NOMO-1 treated with dmso at 0.1 percent for 144 hours (cell line): Measurements from ENCODE around the gene ZNF222.

Experiments
- DNase-seq: peaks from one replicate; lab custom pipeline; 2025; ENCODE audit not compliant: unreplicated experiment; lab: John Stamatoyannopoulos, UW

ZNF222 gene

DNA sequence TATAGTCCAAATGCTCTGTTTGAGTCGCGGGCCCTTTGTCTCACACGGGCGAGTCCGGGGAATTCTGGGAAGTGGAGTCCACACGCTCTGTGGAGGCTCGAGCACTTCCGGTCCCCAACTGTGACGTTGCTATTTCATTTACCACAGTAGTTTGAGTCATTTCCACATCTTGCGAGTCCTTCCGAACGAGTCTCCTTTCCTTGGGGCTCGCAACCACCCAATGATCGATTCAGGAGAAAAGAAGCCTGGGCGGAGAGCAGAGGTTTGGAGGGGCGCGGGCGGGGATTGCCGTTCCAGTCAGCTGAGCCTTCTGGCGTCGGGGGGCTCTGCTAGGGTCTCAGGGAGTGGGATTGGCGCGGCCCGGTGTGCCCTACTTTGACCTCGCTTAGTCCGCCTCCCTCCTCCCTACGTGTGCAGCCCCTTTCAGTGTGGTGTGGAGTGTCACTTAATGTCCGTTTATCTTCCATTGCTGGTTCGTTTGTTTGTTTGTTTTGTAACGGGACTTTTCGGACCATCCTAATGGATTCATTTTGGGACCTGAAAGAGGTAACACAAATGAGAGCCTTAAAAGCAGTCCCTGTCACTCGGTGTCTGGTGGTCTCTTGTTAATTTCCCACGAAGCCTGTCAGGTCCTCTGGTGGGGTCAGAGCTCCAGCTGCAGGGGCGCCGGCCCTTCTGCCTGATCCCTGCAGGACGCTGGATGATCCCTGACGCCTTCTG, at the start of gene ZNF222:
Gene ZNF222, plus strand, starts transcription at position 163 of the 720 bp plus-strand sequence. Its CDS starts 58 bp downstream, at position 221.
- DNase-seq = peak; percentile 75

DNA sequence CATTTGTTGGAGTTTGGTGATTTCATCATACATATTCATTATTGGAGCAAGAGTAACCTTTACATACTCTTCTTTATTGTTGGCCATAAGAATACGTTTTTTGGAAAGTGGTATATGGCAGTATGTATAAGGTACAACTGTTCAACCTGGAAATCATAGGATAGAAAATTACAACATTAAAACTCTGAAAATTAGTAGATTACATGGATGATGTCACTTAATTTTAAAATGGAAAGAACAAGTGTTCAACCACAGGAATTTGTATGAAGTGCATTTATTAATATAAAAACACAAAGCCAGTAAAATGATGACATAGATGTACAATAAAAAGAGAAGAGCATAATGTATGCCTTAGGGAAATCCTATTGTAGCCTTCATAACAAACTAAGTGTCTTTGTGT, 48.4 kb upstream of the ZNF222 start:
- DNase-seq = no peak

DNA sequence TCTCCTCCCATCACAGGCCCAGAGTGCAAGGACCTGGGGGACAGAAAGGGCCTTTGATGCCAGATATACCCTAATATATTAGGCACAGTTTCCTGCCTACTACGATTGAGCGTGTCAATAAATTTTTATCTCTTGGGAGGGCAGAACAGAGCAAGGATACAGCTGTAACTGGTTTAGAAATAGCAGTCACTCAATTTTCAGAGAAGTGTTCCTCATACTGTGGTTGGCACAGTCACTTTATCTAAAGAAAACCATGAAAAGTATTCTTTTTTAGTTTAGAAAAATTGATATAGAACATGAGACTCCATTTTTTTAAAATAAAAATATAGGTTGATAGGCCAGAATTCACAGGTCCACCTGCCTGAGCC, 41.7 kb upstream of the ZNF222 start:
- DNase-seq = no peak

DNA sequence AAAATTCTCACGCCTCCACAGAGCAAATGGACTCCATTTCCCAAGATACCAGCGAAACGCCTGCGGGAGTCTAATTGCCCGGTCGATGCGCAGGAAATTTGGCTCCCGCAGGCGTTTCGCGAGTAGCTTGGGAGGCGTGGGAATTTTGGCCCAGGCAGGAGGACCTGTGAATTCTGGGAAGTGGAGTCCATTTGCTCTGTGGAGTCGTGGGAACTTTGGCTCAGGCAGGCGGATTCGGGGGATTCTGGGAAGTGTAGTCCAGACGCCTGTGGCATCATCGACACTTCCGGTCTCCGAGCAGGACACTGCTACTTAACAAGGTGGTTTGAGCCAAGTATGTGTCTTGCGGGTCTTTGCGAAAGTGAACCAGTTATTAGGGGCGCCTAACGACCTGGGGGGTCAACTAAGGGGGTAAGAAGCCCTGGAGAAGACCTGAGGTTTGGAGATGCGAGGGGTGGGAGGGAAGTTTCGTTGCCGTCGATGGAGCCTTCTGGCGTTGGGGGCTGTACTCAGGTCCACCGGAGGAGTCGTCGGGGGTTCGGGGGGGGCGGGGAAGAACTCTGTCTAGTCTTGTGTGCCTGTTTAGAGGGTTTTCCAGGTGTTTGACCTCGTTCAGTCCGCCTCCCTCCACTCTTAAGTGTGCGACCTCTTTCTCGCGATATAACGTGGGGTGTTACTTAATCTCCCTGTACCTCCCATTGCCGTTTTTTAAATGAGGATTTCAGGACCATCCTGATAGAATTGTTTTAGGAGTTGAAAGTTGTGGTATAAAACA, 41.1 kb upstream of the ZNF222 start, which contains the start of gene ZNF155:
Gene ZNF155, plus strand, starts transcription at position 277 of the 775 bp plus-strand sequence. CDS start 4,356 bp downstream, outside the sequence.
- peak; percentile 70 for DNase-seq

DNA sequence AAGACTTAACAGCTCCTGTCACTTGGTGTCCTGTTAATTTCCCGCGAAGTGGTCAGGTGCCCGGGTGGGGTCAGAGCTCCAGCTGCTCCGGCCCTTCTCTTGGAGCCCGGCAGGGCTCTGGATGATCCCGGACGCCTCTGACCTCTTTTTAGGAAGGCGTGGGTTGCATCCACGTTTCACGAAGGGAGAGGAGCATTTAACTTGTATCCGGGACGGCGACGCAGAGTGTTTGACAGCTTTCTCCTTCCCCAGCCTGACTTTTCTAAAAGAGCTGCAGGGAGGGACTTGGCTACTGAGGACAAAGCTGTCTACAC, 40.5 kb upstream of the ZNF222 start:
- DNase-seq = no peak

DNA sequence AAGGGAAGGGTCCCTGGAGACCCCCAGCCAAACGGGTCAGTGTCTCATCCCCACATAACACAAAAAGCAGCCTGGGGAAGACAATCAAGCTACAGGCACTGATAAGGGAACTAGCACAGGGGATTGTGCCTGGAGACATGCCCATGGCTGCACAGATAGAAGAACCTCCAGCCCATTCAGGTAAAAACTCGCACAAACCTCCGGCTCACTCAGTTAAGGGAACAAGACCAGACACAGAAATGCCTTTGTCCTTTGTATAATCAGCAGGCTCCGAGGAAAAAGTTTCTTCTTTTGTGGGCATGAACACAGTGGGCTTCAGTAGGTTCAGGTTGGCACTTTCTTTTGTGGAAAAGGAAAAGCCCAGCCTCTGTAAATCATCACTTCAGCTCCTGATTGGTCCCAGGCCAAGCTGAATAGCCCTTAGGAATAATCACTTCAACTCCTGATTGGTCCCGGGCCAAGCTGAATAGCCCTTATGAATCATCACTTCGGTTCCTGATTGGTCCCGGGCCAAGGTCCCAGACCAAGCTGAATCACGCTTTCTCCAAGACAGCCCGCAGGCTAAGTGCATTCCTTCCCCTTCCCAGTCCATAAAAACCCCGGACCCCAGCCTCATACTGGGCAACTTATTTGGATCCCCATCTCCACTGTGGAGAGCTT, 27.4 kb upstream of the ZNF222 start:
- DNase-seq = no peak

DNA sequence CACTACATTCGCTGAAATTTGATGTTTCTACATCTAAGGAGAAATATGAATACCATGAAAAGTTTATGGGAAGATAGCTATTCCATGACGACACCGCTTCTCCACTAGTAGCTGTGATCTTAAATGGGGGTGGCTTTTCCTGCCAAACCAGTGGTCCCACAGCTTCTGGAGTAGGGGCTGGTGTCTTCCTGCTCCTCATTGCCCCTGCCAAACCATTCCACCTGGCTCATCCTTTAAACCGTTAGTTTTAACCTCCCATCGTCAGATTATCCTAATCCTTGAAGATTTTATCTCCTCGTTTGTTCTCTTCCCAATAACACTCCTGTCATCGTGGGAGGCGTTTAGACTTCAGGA, 23.0 kb upstream of the ZNF222 start:
- DNase-seq = no peak

DNA sequence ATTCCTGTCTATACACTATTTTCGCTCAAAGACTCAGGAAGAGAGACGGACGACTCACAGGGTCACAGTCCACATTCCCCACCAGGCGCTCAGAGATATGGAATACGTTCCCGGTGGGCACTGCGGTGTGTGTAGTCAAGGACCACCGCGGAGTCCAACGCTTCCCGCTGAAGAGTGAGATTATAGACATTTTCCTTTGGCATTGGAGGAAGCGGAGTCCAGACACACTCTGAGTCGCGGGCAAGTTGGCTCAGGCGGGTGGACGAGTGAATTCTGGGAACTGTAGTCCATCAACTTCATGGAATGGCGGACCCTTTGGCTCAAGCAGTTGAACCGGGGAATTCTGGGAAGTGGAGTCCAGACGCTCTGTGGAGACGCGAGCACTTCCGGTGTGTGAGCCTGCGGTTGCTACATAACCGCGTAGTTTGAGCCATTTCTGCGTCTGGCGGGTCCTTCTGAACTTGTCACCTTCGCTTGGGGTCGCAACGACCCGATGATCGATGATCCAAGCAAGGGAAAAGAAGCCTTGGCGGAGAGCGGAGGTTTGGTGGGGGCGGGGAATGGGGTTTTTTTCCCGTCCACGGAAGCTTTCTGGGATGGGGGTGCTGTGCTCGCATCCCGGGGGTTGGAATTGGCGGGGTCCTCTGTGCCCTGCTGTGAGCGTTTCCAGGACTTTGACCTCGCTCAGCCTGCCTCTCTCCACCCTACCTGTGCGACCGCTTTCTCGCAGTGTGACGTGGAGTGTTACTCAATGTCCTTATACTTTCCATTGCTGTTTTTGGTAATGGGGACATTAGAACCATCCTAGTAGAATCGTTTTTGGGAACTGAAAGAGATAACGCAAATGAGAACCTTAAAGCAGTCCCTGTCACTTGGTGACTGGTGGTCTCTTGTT, 22.4 kb upstream of the ZNF222 start, which contains the start of gene ZNF230:
Gene ZNF230, plus strand, starts transcription at position 392 of the 895 bp plus-strand sequence. CDS start 4,122 bp downstream, outside the sequence.
- DNase-seq = peak; percentile 97

DNA sequence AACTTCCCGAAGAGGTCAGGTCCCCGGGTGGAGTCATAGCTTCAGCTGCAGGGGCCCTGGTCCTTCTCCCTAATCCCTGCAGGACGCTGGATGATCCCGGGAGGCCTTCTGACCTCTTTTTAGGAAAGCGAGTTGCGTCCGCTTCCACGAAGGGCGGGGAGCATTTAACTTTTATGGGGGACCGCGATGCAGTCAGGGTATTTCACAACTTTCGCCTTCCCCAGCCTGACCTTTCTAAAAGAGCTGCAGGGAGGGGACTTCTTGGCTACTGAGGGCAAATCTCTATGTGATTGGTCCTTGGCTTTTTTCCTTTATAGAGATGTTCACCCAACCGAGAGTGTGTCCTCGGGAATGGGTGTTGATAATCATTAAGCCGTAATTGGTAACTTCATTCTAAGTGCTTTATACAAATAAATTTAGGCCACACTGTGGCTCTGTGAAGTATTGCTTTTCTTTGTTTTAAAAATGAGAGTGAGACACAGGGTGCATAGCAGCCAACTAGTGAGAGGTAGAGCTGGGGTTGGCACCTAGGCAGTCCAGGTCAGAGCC, 21.6 kb upstream of the ZNF222 start:
- DNase-seq = peak; percentile 19

DNA sequence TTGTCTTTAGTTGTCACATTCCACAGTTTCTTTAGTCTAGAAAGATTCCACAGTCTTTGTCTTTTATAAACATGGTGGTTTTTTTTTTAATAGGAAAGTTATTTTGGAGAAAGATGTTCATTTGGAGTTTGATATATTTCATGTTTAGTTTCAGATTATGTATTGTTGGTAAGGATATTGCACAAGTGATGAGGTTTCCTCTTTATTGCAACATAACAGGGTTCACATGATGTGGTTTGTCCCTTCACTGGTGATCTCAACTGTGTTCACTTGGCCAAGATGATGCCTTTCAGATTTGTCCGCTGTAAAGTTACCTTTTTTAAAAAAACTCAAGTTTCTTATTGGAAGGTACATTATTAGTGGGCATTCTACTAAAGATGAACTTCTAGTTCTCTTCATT, 19.2 kb upstream of the ZNF222 start:
- no peak for DNase-seq

DNA sequence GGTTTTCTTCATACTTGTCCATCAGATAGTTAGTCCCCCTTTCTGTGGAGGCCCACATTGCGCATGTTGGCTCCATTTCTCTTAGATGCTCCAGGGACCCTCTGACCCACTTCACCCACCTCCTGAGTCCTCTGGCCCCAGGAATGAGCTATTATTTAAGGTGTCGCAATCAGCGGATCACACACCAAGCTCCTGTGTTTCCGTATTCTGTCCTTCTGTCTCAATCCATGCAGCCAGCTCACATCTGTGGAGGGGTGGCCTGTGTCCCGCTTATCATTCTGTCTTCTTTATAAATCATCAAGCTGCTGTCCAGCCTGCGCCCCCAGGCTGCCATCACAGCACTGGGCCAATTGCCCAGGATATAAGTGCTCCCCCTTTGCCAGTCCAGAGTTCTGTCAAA, 17.7 kb upstream of the ZNF222 start:
- no peak for DNase-seq

DNA sequence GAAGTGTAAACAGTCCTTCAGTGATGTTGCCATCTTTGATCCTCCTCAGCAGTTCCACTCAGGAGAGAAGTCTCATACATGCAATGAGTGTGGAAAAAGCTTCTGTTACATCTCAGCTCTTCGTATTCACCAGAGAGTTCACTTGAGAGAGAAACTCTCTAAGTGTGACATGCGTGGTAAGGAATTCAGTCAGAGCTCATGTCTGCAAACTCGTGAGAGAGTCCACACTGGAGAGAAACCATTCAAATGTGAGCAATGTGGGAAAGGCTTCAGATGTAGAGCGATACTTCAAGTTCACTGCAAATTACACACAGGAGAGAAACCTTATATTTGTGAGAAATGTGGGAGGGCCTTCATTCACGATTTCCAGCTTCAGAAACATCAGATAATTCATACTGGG, 14.7 kb upstream of the ZNF222 start:
- no peak for DNase-seq

DNA sequence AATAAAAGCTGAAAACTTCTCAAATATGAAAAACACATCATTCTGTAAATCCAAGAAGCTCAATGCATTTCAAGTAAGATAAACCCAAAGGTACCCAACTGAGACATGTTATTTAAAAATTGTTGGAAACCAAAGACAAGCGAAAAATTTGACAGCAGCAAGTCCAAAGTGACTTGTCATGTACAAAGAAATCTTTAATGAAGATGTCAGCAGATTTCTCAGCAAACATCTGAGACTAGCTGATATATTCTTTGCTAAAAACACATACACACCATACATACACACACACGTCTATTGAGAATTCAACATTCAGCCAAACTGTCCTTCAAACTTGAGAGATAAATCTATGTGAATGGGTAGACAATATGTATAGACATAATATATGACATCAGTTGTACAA, 5.7 kb upstream of the ZNF222 start:
- DNase-seq = no peak

DNA sequence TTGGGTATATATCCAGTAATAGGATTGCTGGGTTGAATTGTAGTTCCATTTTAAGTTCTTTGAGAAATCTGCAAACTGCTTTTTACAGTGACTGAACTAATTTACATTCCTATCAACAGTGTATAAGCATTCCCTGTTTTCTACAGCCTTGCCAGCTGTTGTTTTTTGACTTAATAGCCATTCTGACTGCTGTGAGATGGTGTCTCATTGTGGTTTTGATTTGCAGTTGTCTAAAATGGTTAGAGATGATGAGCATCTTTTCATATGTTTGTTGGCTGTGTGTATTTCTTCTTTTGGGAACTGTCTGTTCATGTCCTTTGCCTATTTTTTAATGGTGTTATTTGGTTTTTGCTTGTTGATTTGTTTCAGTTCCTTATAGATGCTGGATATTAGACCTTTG, 4.0 kb upstream of the ZNF222 start:
- DNase-seq = no peak

DNA sequence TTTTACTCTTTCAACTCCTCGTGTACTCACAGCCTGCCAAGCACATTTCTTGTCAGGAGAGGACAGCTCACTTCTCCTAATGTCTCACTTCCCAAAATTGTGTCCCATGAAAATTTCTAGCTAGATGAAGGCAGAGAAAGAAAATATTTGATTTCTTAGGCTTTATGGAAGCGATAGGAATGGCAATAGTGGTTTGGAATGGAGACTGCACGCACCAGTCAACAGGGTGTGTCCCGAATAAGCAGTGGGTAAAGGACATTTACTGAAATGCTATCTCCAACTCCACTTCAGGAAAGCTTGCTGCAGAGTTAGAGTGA, 321 bp upstream of the ZNF222 start:
- DNase-seq = no peak

DNA sequence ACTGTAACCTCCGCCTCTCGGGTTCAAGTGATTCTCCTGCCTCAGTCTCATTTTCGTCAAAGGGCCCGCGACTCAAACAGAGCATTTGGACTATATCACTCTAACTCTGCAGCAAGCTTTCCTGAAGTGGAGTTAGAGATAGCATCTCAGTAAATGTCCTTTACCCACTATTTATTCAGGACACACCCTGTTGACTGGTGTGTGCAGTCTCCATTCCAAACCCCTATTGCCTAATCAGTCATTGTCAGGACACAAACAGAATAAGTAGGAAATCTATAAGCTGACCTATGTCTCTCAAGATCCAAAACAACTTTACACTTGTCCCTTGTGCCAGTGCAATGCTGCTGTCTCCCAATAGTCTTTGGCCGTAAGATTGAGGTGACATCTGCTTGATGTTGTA, 1.4 kb downstream of the ZNF222 start:
- no peak for DNase-seq

DNA sequence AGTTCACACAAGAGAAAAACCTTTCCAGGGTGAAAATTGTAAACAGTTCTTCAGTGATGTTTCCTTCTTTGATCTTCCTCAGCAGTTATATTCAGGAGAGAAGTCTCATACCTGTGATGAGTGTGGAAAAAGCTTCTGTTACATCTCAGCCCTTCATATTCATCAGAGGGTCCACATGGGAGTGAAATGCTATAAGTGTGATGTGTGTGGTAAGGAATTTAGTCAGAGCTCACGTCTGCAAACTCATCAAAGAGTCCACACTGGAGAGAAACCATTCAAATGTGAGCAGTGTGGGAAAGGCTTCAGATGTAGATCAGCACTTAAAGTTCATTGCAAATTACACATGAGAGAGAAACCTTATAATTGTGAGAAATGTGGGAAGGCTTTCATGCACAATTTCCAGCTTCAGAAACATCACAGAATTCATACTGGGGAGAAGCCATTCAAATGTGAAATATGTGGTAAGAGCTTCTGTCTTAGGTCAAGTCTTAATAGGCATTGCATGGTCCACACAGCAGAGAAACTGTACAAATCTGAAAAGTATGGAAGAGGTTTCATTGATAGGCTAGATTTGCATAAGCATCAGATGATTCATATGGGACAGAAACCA, 6.9 kb downstream of the ZNF222 start:
- no peak for DNase-seq

DNA sequence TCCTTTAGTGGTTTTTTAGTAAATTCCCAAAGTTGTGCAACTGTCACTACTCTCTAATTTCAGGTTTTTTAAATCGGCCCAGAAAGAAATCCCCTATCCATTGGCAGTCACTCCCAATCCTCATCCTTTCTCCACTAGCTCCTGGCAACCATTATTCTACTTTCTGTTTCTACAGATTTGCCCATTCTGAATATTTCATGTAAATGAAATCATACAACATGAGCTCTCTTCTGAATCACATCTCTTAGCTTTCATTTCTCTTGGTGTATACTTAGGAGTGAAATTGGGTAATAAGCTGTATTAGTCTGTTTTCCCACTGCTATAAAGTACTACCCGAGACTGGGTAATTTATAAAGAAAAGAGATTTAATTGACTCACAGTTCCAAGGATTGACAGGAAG, 17.0 kb downstream of the ZNF222 start:
- DNase-seq = no peak

DNA sequence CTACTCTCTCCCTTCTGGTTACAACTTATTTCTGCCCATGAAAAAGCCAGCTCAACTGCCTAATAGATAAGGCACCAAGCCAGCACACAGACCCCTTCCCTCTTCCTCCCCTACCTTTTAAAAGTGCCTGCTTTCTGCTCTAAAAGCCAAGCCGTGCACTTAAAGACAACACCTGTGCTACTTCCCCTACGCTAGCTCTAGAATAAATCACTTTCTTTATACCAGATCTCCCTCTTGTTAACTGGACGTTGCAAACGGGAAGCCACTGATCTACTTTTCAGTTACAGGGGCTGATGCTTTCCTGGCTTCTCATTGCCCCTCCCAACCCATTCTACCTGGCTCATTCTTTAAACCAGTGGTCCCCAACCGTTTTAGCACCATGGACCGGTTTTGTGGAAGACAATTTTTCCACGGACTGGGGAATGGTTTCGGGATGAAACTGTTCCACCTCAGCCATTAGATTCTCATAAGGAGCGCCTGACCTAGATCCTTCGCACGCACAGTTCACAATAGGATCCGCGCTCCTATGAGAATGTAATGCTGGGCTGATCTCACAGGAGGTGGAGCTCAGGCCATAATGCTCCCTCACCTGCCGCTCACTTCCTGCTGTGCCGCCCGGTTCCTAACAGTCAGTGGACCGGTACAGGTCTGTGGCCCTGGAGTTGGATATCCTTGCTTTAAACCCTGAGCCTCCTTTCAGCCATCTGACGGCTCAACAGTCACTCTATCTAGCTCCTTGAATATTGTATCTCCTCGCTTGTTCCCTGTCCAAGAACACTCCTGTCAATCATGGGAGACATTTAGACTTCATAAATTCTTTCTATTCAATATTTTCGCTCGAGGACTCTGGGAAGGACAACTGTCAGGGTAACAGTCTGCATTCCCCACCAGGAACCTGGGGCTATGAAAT, 25.8 kb downstream of the ZNF222 start:
- DNase-seq = no peak
